ENCODE measurements around the gene PDAP1. TPM values are rescaled to one million over a fixed set of nuclear protein-coding genes. Genes with fewer than 3 reads are reported as not detected.
A peak's percentile ranks its signal among the peaks of the same experiment; 100 is the strongest.

Gene PDAP1
- total and polyA plus RNA-seq, 5 donors from 2014 or later, result 17.2 to 52.8 (median 20.7) TPM

DNA sequence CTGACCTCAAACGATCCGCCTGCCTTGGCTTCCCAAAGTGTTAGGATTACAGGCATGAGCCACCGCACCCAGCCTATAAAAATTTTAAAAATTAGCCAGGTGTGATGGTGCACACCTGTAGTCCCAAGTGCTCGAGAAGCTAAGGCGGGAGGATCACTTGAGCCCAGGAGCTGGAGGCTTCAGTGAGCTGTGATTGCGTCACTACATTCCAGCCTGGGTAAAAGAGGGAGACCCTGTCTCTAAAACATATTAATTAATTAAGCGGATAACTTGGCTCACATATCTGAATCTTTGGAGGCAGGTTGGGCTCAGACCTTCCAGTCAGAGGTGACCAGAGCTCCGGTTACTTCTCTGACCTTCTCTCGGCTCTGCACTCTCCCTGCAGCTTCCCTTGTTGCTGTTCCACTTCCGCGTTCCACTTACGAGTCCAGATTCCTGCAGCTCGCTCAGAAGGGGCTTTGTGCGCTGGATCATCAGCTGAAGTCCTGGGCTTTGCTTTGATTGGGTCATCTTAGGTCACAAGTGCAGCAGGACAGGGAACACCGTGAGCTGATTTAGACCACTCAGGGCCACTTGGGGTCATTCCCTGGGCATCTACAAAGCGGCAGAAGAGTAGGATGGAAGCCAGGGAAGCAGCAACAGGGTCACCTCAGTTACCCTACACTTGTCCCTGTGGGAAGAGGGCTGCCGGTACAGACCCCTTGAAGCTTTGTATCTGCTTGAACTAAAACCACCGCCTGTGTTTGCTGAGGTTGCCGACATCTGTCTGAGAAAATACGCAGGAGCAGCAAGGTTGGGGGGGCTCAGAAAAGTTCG, 35.9 kb downstream of the PDAP1 start:
- Histone ChIP-seq H3K9me3 (ENCODE audit: control insufficient read depth in 2 of 2, low read length in 2 of 2) (no peaks in the 10 kb centered on the region), H3K4me1 (ENCODE audit: control insufficient read depth, insufficient read depth, low read length, poor library complexity, severe bottlenecking) (peaks cover 27% of the 10 kb centered on the region), H3K36me3 (ENCODE audit: control insufficient read depth, insufficient read depth, low read length) (no peaks in the 10 kb centered on the region), H3K27me3 (ENCODE audit: control insufficient read depth, insufficient read depth, low read length) (no peaks in the 10 kb centered on the region), H3K27ac (ENCODE audit: insufficient read depth, low read length, poor library complexity, severe bottlenecking) (no peak overlapping the region), H3K4me3 (ENCODE audit: low read depth, low read length) (no peak overlapping the region)
- H3K4me3 Mint-ChIP-seq, result peak overlapping the region; percentile 82 to 88 (median 86)
- DNase-seq (no peak), ATAC-seq (ENCODE audit: low read depth in 2 of 2) (no peak)
- peaks cover 0 to 20% (median 10%) of the 10 kb centered on the region in 4 donors for H3K4me1 Mint-ChIP-seq
- peaks cover 4% of the 10 kb centered on the region for H3K27me3 Mint-ChIP-seq
- H3K27ac Mint-ChIP-seq, result peak overlapping the region; percentile 55 to 90 (median 69)
- no peaks in the 10 kb centered on the region for H3K9me3 Mint-ChIP-seq
- H3K36me3 Mint-ChIP-seq, result no peaks in the 10 kb centered on the region

DNA sequence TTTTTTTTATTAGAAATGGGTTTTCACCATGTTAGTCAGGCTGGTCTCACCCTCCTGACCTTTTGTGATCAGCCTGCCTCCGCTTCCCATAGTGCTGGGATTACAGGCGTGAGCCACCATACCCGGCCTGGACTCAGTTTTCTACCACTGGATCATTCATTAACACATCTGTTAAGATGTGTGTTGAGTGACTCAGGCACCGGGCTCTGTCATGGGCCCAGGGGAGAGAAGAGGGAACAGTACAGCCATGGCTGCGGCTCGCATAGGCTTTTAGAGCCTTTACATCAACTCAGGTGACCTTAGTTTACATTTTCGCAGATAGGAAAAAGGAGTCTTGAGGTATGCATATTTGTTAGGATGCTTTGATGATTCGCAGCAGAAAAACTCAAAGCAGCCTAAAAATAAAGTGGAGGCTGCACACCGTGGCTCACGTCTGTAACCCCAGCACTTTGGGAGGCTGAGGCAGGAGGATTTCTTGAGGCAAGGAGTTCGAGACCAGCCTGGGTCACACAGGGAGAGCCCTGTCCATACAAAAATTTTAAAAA, 36.9 kb downstream of the PDAP1 start:
- peak overlapping the region in 1 of 4 donors; percentile 60 for H3K4me3 Mint-ChIP-seq
- ATAC-seq (ENCODE audit: low read depth in 2 of 2) (no peak), DNase-seq (no peak)
- H3K27ac ChIP-seq (ENCODE audit: insufficient read depth, low read length, poor library complexity, severe bottlenecking), result no peak overlapping the region
- H3K4me1 Mint-ChIP-seq, result peaks cover 0 to 11% (median 4%) of the 10 kb centered on the region in 4 donors
- H3K9me3 ChIP-seq (ENCODE audit: control insufficient read depth in 2 of 2, low read length in 2 of 2), result no peaks in the 10 kb centered on the region
- no peaks in the 10 kb centered on the region for H3K27me3 Mint-ChIP-seq
- H3K27me3 ChIP-seq (ENCODE audit: control insufficient read depth, insufficient read depth, low read length), result no peaks in the 10 kb centered on the region
- no peaks in the 10 kb centered on the region for H3K9me3 Mint-ChIP-seq
- peaks cover 16% of the 10 kb centered on the region for H3K4me1 ChIP-seq (ENCODE audit: control insufficient read depth, insufficient read depth, low read length, poor library complexity, severe bottlenecking)
- no peak overlapping the region for H3K4me3 ChIP-seq (ENCODE audit: low read depth, low read length)
- no peak overlapping the region for H3K27ac Mint-ChIP-seq
- H3K36me3 Mint-ChIP-seq, result peaks cover 5% of the 10 kb centered on the region
- H3K36me3 ChIP-seq (ENCODE audit: control insufficient read depth, insufficient read depth, low read length), result peaks cover 6% of the 10 kb centered on the region

DNA sequence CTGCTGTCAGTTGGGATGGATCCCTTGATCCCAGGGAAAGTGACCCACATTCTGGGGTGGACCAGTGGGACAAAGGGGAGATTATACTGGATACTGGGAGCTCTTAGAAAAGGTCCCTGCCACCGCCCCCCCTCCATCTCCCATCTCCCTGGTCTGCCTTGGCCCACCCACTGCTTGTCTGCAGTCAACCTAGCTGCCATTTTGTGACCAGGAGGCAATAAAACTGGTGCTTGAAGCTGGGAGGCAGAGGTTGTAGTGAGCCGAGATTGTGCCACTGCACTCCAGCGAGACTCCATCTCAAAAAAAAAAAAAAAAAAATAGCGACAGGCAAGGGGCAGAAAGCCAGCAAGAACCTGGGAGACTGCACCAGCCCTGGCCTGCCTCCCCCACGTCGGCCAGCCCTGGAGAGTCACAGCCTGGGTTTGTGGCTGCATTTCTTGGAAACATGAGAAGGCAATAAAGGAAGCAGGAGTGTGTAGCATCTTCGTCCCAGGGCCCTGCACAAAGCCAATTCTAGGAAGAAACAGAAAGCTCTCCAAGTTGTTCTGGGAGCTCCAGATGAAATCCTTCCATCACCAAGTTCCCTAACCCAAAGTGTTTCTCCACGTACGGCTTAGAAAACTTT, 38.5 kb downstream of the PDAP1 start:
- no peak for DNase-seq
- Mint-ChIP-seq H3K36me3 (peaks cover 16% of the 10 kb centered on the region), H3K27ac (no peak overlapping the region), H3K4me3 (no peak overlapping the region), H3K4me1 (peaks cover 0 to 10% (median 6%) of the 10 kb centered on the region in 4 donors), H3K27me3 (no peaks in the 10 kb centered on the region), H3K9me3 (no peaks in the 10 kb centered on the region)
- no peak for ATAC-seq (ENCODE audit: low read depth in 2 of 2)
- H3K4me3 ChIP-seq (ENCODE audit: low read depth, low read length), result no peak overlapping the region
- peaks cover 18% of the 10 kb centered on the region for H3K36me3 ChIP-seq (ENCODE audit: control insufficient read depth, insufficient read depth, low read length)
- H3K27me3 ChIP-seq (ENCODE audit: control insufficient read depth, insufficient read depth, low read length), result no peaks in the 10 kb centered on the region
- no peak overlapping the region for H3K27ac ChIP-seq (ENCODE audit: insufficient read depth, low read length, poor library complexity, severe bottlenecking)
- peaks cover 8% of the 10 kb centered on the region for H3K4me1 ChIP-seq (ENCODE audit: control insufficient read depth, insufficient read depth, low read length, poor library complexity, severe bottlenecking)
- no peaks in the 10 kb centered on the region for H3K9me3 ChIP-seq (ENCODE audit: control insufficient read depth in 2 of 2, low read length in 2 of 2)

DNA sequence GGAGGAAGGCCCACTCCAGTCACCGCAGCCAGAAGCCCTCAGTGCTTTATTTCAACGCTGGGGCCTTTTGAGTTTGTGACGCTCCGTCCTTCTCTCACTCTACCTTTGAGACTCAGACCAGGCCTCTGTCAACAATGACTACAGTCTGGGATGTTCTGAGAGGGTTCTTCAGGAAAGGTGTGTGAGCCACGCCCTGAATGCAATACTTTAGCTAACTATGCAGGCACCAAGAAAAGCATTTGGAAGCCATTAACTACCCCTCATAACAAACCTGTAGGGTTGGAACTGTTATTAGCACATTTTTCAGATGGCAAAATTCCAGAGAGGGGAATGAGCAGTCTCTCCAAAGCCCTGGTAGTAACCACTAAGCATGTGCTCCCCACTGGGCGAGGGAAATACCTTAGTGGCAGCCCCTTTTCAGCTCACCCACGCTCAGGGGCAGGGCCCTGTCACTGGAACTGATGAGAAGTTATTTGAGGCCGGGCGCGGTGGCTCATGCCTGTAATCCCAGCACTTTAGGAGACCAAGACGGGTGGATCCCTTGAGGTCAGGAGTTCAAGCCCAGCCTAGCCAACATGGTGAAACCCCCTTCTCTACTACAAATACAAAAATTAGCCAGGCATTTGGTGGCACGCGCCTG, 39.5 kb downstream of the PDAP1 start:
- no peaks in the 10 kb centered on the region for H3K27me3 Mint-ChIP-seq
- Histone ChIP-seq H3K4me1 (ENCODE audit: control insufficient read depth, insufficient read depth, low read length, poor library complexity, severe bottlenecking) (peaks cover 4% of the 10 kb centered on the region), H3K4me3 (ENCODE audit: low read depth, low read length) (no peak overlapping the region), H3K27ac (ENCODE audit: insufficient read depth, low read length, poor library complexity, severe bottlenecking) (no peak overlapping the region), H3K27me3 (ENCODE audit: control insufficient read depth, insufficient read depth, low read length) (no peaks in the 10 kb centered on the region), H3K9me3 (ENCODE audit: control insufficient read depth in 2 of 2, low read length in 2 of 2) (no peaks in the 10 kb centered on the region), H3K36me3 (ENCODE audit: control insufficient read depth, insufficient read depth, low read length) (peaks cover 25% of the 10 kb centered on the region)
- no peaks in the 10 kb centered on the region for H3K9me3 Mint-ChIP-seq
- peak overlapping the region in 1 of 4 donors; percentile 65 for H3K4me3 Mint-ChIP-seq
- peaks cover 23% of the 10 kb centered on the region for H3K36me3 Mint-ChIP-seq
- ATAC-seq (ENCODE audit: low read depth in 2 of 2), result no peak
- peaks cover 0 to 10% (median 7%) of the 10 kb centered on the region in 4 donors for H3K4me1 Mint-ChIP-seq
- DNase-seq, result no peak
- H3K27ac Mint-ChIP-seq, result no peak overlapping the region

DNA sequence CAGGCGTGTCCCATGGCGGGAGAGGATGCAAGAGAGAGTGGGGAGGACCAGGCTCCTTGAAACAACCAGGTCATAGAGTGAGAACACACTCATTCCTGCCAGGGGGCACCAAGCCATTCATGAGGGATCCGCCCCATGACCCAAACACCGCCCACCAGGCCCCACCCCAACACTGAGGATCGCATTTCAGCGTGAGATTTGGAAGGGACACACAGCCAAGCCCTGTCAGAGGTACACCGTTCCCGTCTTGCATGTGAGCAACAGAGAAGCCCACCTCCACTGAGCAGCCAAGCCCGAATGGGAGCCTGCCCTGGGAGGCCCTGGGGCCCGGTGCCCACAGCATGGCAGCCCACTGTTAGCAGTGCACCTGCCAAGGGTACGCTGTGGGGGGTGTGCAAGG, 41.8 kb downstream of the PDAP1 start:
- DNase-seq (no peak), ATAC-seq (ENCODE audit: low read depth in 2 of 2) (no peak)
- H3K36me3 ChIP-seq (ENCODE audit: control insufficient read depth, insufficient read depth, low read length), result peaks cover 42% of the 10 kb centered on the region
- H3K9me3 Mint-ChIP-seq, result no peaks in the 10 kb centered on the region
- no peaks in the 10 kb centered on the region for H3K27me3 Mint-ChIP-seq
- peaks cover 3% of the 10 kb centered on the region for H3K4me1 ChIP-seq (ENCODE audit: control insufficient read depth, insufficient read depth, low read length, poor library complexity, severe bottlenecking)
- no peak overlapping the region for H3K4me3 Mint-ChIP-seq
- no peak overlapping the region for H3K4me3 ChIP-seq (ENCODE audit: low read depth, low read length)
- no peak overlapping the region for H3K27ac ChIP-seq (ENCODE audit: insufficient read depth, low read length, poor library complexity, severe bottlenecking)
- peaks cover 23% of the 10 kb centered on the region for H3K36me3 Mint-ChIP-seq
- H3K4me1 Mint-ChIP-seq, result peaks cover 0 to 10% (median 5%) of the 10 kb centered on the region in 4 donors
- no peaks in the 10 kb centered on the region for H3K9me3 ChIP-seq (ENCODE audit: control insufficient read depth in 2 of 2, low read length in 2 of 2)
- no peak overlapping the region for H3K27ac Mint-ChIP-seq
- H3K27me3 ChIP-seq (ENCODE audit: control insufficient read depth, insufficient read depth, low read length), result no peaks in the 10 kb centered on the region

DNA sequence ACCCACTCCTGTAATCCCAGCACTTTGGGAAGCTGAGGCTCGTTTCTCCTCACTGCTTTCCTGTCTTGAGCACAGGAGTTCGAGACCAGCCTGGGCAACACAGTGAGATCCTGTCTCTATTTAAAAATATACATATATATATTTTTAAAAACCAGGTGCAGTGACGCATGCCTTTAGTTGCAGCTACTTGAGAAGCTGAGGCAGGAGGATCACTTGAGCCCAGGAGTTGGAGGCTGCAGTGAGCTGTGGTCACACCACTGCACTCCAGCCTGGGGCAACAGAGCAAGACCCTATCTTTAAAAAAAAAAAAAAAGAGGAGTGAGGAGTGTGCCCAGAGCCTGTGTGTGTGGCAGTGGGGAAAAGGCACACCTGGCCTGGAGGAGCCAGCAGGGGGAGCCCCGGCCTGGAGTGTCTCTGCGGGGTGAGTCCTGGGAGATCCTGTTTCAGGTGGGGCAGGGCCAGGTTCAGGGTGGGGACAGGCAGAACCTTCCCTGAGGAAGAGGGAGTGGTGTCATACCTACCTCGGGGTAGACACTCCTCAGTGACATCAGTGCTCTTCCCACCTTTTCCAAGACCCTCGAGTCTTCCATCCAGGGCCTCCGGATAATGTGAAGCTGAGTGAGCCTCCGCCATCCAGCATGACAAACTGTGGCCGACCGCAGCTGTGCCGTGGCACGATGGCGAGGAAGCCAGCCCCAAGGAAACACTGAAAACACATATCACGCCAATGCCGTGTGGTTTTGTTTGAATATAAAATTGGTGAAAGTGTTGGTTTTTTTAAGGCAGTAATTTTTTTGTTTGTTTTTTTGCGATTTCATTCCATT, 42.9 kb downstream of the PDAP1 start:
- peak overlapping the region in 1 of 3 donors; percentile 36 for H3K27ac Mint-ChIP-seq
- no peak overlapping the region for H3K4me3 ChIP-seq (ENCODE audit: low read depth, low read length)
- H3K9me3 Mint-ChIP-seq, result no peaks in the 10 kb centered on the region
- H3K27ac ChIP-seq (ENCODE audit: insufficient read depth, low read length, poor library complexity, severe bottlenecking), result peak overlapping the region; percentile 23
- peak overlapping the region in 1 of 4 donors; percentile 27 for H3K4me3 Mint-ChIP-seq
- H3K36me3 ChIP-seq (ENCODE audit: control insufficient read depth, insufficient read depth, low read length), result peaks cover 53% of the 10 kb centered on the region
- no peaks in the 10 kb centered on the region for H3K27me3 ChIP-seq (ENCODE audit: control insufficient read depth, insufficient read depth, low read length)
- H3K36me3 Mint-ChIP-seq, result peaks cover 29% of the 10 kb centered on the region
- no peaks in the 10 kb centered on the region for H3K9me3 ChIP-seq (ENCODE audit: control insufficient read depth in 2 of 2, low read length in 2 of 2)
- H3K4me1 ChIP-seq (ENCODE audit: control insufficient read depth, insufficient read depth, low read length, poor library complexity, severe bottlenecking), result peaks cover 3% of the 10 kb centered on the region
- ATAC-seq (ENCODE audit: low read depth in 2 of 2), result peak; percentile 82 to 84
- peak; percentile 56 to 69 (median 62) for DNase-seq
- H3K4me1 Mint-ChIP-seq, result peaks cover 0 to 10% (median 5%) of the 10 kb centered on the region in 4 donors
- no peaks in the 10 kb centered on the region for H3K27me3 Mint-ChIP-seq

DNA sequence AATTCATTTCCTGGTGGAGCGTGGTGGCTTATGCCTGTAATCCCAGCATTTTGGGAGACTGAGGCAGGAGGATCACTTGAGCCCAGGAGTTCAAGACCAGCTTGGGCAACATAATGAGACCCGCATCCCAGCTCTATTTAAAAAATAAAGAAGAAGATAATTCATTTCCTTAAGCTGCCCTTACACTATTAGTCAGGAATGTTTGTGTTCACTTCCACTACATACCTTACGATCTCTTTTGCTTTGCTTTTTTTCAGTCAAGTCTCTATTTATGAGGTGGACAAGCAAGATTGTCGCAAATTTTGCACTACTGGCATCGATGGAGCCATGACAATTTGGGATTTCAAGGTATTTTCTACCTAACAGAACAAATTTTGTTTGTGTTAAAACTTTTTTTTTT, 45.1 kb downstream of the PDAP1 start:
- H3K9me3 ChIP-seq (ENCODE audit: control insufficient read depth in 2 of 2, low read length in 2 of 2), result no peaks in the 10 kb centered on the region
- ATAC-seq (ENCODE audit: low read depth in 2 of 2), result no peak
- no peaks in the 10 kb centered on the region for H3K9me3 Mint-ChIP-seq
- H3K4me1 Mint-ChIP-seq, result peaks cover 0 to 10% (median 5%) of the 10 kb centered on the region in 4 donors
- peaks cover 35% of the 10 kb centered on the region for H3K36me3 Mint-ChIP-seq
- H3K27me3 ChIP-seq (ENCODE audit: control insufficient read depth, insufficient read depth, low read length), result no peaks in the 10 kb centered on the region
- no peak overlapping the region for H3K27ac ChIP-seq (ENCODE audit: insufficient read depth, low read length, poor library complexity, severe bottlenecking)
- H3K4me3 ChIP-seq (ENCODE audit: low read depth, low read length), result no peak overlapping the region
- no peak for DNase-seq
- H3K4me3 Mint-ChIP-seq, result no peak overlapping the region
- H3K27ac Mint-ChIP-seq, result no peak overlapping the region
- no peaks in the 10 kb centered on the region for H3K27me3 Mint-ChIP-seq
- peaks cover 3% of the 10 kb centered on the region for H3K4me1 ChIP-seq (ENCODE audit: control insufficient read depth, insufficient read depth, low read length, poor library complexity, severe bottlenecking)
- H3K36me3 ChIP-seq (ENCODE audit: control insufficient read depth, insufficient read depth, low read length), result peaks cover 72% of the 10 kb centered on the region
